ENCODE results near the gene ACER3.
"Not testable (repeated sequence)": the region's sequence is repeated elsewhere in the genome, so short reads cannot be mapped to it uniquely, and the experiment has no call there.

The ACER3 gene

GRCh38 chr11:77044356-77044755 lies 183.6 kb downstream of the ACER3 start:
- Histone ChIP-seq H3K27me3 (ENCODE audit: control insufficient read depth, insufficient read depth, low read length) (peaks cover 13% of the 10 kb centered on the region), H3K36me3 (ENCODE audit: control insufficient read depth, insufficient read depth, low read length) (no peaks in the 10 kb centered on the region), H3K9ac (ENCODE audit: low read length) (no peak overlapping the region), H3K27ac (ENCODE audit: low read depth, low read length) (no peak overlapping the region), H3K4me1 (ENCODE audit: control insufficient read depth, insufficient read depth, low read length) (peaks cover 4% of the 10 kb centered on the region), H3K4me3 (ENCODE audit: low read length) (no peak overlapping the region)

GRCh38 chr11:77044886-77045285 lies 184.2 kb downstream of the ACER3 start:
- Histone ChIP-seq H3K27ac (ENCODE audit: low read depth, low read length) (no peak overlapping the region), H3K27me3 (ENCODE audit: control insufficient read depth, insufficient read depth, low read length) (peaks cover 11% of the 10 kb centered on the region), H3K36me3 (ENCODE audit: control insufficient read depth, insufficient read depth, low read length) (no peaks in the 10 kb centered on the region)

GRCh38 chr11:77046060-77046501 lies 185.4 kb downstream of the ACER3 start:
- no peak overlapping the region for H3K4me3 ChIP-seq (ENCODE audit: low read length)
- H3K36me3 ChIP-seq (ENCODE audit: control insufficient read depth, insufficient read depth, low read length), result no peaks in the 10 kb centered on the region
- H3K4me1 ChIP-seq (ENCODE audit: control insufficient read depth, insufficient read depth, low read length), result peaks cover 4% of the 10 kb centered on the region
- H3K9ac ChIP-seq (ENCODE audit: low read length), result no peak overlapping the region
- H3K27me3 ChIP-seq (ENCODE audit: control insufficient read depth, insufficient read depth, low read length), result peaks cover 7% of the 10 kb centered on the region
- H3K27ac ChIP-seq (ENCODE audit: low read depth, low read length), result no peak overlapping the region

More at GRCh38 chr11:77044886-77045285, 184.2 kb downstream of the ACER3 start:
- H3K4me1 ChIP-seq (ENCODE audit: control insufficient read depth, insufficient read depth, low read length), result peaks cover 4% of the 10 kb centered on the region
- H3K9ac ChIP-seq (ENCODE audit: low read length), result no peak overlapping the region
- H3K4me3 ChIP-seq (ENCODE audit: low read length), result no peak overlapping the region

- Histone ChIP-seq H3K36me3 (ENCODE audit: control insufficient read depth, insufficient read depth, low read length) (no peaks in the 10 kb centered on the region), H3K4me1 (ENCODE audit: control insufficient read depth, insufficient read depth, low read length) (peaks cover 4% of the 10 kb centered on the region), H3K9ac (ENCODE audit: low read length) (no peak overlapping the region), H3K27me3 (ENCODE audit: control insufficient read depth, insufficient read depth, low read length) (peaks cover 4% of the 10 kb centered on the region), H3K27ac (ENCODE audit: low read depth, low read length) (peak overlapping the region; percentile 15), H3K4me3 (ENCODE audit: low read length) (peak overlapping the region; percentile 44)
Measured at GRCh38 chr11:77047007-77047927, 186.5 kb downstream of the ACER3 start.

GRCh38 chr11:77047928-77048446 lies 187.3 kb downstream of the ACER3 start:
- not testable (repeated sequence) for H3K36me3 ChIP-seq (ENCODE audit: control insufficient read depth, insufficient read depth, low read length); H3K27me3 ChIP-seq (ENCODE audit: control insufficient read depth, insufficient read depth, low read length); H3K27ac ChIP-seq (ENCODE audit: low read depth, low read length); H3K4me3 ChIP-seq (ENCODE audit: low read length); H3K9ac ChIP-seq (ENCODE audit: low read length); H3K4me1 ChIP-seq (ENCODE audit: control insufficient read depth, insufficient read depth, low read length)

- Histone ChIP-seq H3K9ac (ENCODE audit: low read length) (no peak overlapping the region), H3K36me3 (ENCODE audit: control insufficient read depth, insufficient read depth, low read length) (no peaks in the 10 kb centered on the region)
Measured at GRCh38 chr11:77049026-77049425, 188.3 kb downstream of the ACER3 start.

GRCh38 chr11:77051511-77051910 lies 190.8 kb downstream of the ACER3 start:
- no peak overlapping the region for H3K27ac ChIP-seq (ENCODE audit: low read depth, low read length)
- H3K4me3 ChIP-seq (ENCODE audit: low read length), result no peak overlapping the region
- H3K9ac ChIP-seq (ENCODE audit: low read length), result no peak overlapping the region
- H3K27me3 ChIP-seq (ENCODE audit: control insufficient read depth, insufficient read depth, low read length), result no peaks in the 10 kb centered on the region
- H3K4me1 ChIP-seq (ENCODE audit: control insufficient read depth, insufficient read depth, low read length), result peaks cover 4% of the 10 kb centered on the region
- H3K36me3 ChIP-seq (ENCODE audit: control insufficient read depth, insufficient read depth, low read length), result no peaks in the 10 kb centered on the region

More at GRCh38 chr11:77049026-77049425, 188.3 kb downstream of the ACER3 start:
- Histone ChIP-seq H3K27ac (ENCODE audit: low read depth, low read length) (no peak overlapping the region), H3K4me3 (ENCODE audit: low read length) (no peak overlapping the region), H3K27me3 (ENCODE audit: control insufficient read depth, insufficient read depth, low read length) (peaks cover 4% of the 10 kb centered on the region), H3K4me1 (ENCODE audit: control insufficient read depth, insufficient read depth, low read length) (peaks cover 4% of the 10 kb centered on the region)

GRCh38 chr11:77052518-77052917 lies 191.8 kb downstream of the ACER3 start:
- no peaks in the 10 kb centered on the region for H3K4me1 ChIP-seq (ENCODE audit: control insufficient read depth, insufficient read depth, low read length)
- no peak overlapping the region for H3K4me3 ChIP-seq (ENCODE audit: low read length)

GRCh38 chr11:77053217-77054015 lies 192.7 kb downstream of the ACER3 start:
- Histone ChIP-seq H3K27me3 (ENCODE audit: control insufficient read depth, insufficient read depth, low read length) (no peaks in the 10 kb centered on the region), H3K27ac (ENCODE audit: low read depth, low read length) (no peak overlapping the region), H3K9ac (ENCODE audit: low read length) (no peak overlapping the region), H3K36me3 (ENCODE audit: control insufficient read depth, insufficient read depth, low read length) (no peaks in the 10 kb centered on the region), H3K4me1 (ENCODE audit: control insufficient read depth, insufficient read depth, low read length) (no peaks in the 10 kb centered on the region), H3K4me3 (ENCODE audit: low read length) (no peak overlapping the region)

More at GRCh38 chr11:77052518-77052917, 191.8 kb downstream of the ACER3 start:
- H3K9ac ChIP-seq (ENCODE audit: low read length), result no peak overlapping the region
- H3K27ac ChIP-seq (ENCODE audit: low read depth, low read length), result no peak overlapping the region
- no peaks in the 10 kb centered on the region for H3K27me3 ChIP-seq (ENCODE audit: control insufficient read depth, insufficient read depth, low read length)
- H3K36me3 ChIP-seq (ENCODE audit: control insufficient read depth, insufficient read depth, low read length), result no peaks in the 10 kb centered on the region

GRCh38 chr11:77054084-77054483 lies 193.4 kb downstream of the ACER3 start:
- Histone ChIP-seq H3K4me3 (ENCODE audit: low read length) (no peak overlapping the region), H3K27ac (ENCODE audit: low read depth, low read length) (no peak overlapping the region), H3K9ac (ENCODE audit: low read length) (no peak overlapping the region), H3K36me3 (ENCODE audit: control insufficient read depth, insufficient read depth, low read length) (no peaks in the 10 kb centered on the region), H3K27me3 (ENCODE audit: control insufficient read depth, insufficient read depth, low read length) (no peaks in the 10 kb centered on the region), H3K4me1 (ENCODE audit: control insufficient read depth, insufficient read depth, low read length) (no peaks in the 10 kb centered on the region)

GRCh38 chr11:77055101-77055561 lies 194.4 kb downstream of the ACER3 start:
- Histone ChIP-seq H3K9ac (ENCODE audit: low read length) (no peak overlapping the region), H3K4me1 (ENCODE audit: control insufficient read depth, insufficient read depth, low read length) (no peaks in the 10 kb centered on the region), H3K36me3 (ENCODE audit: control insufficient read depth, insufficient read depth, low read length) (no peaks in the 10 kb centered on the region), H3K27me3 (ENCODE audit: control insufficient read depth, insufficient read depth, low read length) (no peaks in the 10 kb centered on the region), H3K27ac (ENCODE audit: low read depth, low read length) (no peak overlapping the region), H3K4me3 (ENCODE audit: low read length) (no peak overlapping the region)

- H3K36me3 ChIP-seq (ENCODE audit: control insufficient read depth, insufficient read depth, low read length), result no peaks in the 10 kb centered on the region
- no peak overlapping the region for H3K27ac ChIP-seq (ENCODE audit: low read depth, low read length)
- H3K27me3 ChIP-seq (ENCODE audit: control insufficient read depth, insufficient read depth, low read length), result no peaks in the 10 kb centered on the region
- no peak overlapping the region for H3K4me3 ChIP-seq (ENCODE audit: low read length)
- no peaks in the 10 kb centered on the region for H3K4me1 ChIP-seq (ENCODE audit: control insufficient read depth, insufficient read depth, low read length)
- H3K9ac ChIP-seq (ENCODE audit: low read length), result no peak overlapping the region
Measured at GRCh38 chr11:77055913-77056312, 195.2 kb downstream of the ACER3 start.
